ENCODE measurements around the gene DCLK2.

Gene DCLK2

DNA sequence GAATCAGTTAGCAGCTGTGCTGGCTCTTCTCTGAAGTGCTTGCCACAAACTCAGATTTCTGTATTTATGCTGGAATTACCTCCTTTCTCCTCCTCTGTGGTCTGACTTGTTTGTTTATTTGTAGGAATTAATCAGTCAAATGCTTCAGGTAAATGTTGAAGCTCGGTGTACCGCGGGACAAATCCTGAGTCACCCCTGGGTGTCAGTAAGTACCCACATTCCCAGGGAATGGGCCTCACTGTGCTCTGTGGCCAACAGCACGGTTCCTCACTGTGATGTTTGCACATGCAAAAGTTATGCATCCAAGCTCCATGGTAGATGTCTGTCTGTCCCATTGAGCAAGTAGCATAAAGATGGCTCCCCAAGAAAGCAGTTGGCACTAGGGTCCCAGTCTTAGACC is 169.9 kb downstream of the DCLK2 start:
- DNase-seq: peak; percentile 2

DNA sequence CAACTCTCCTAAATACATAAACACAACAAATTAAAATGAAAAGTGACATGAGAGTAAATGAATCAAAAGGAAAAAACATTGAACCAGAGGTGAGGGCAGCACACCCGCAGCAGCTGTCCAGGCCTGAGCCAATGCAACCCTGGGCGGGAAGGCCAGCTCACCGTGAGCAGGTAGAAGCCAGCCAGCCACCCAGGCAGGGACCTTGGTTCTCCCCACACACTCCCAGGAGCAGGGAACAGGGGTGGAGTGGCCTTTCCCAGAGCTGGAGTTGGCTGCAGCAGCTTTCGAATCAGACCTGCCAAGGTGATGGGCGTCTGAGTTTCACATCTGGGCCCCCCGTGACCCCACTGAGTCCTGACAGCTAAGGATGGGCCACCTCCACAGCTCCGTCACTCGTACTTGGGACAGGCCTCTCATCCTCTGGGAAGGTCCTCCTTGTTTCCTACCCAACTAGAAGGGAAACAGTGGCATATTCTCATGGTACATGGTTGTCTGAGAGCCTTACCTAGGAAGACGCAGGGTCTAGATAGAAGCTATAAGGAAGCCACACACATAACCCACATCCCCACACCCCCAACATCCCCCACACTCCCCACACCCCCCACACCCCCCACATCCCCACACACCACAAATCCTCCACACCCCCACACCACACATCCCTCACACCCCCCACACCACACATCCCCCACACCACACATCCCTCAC is 172.2 kb downstream of the DCLK2 start:
- DNase-seq: no peak

DNA sequence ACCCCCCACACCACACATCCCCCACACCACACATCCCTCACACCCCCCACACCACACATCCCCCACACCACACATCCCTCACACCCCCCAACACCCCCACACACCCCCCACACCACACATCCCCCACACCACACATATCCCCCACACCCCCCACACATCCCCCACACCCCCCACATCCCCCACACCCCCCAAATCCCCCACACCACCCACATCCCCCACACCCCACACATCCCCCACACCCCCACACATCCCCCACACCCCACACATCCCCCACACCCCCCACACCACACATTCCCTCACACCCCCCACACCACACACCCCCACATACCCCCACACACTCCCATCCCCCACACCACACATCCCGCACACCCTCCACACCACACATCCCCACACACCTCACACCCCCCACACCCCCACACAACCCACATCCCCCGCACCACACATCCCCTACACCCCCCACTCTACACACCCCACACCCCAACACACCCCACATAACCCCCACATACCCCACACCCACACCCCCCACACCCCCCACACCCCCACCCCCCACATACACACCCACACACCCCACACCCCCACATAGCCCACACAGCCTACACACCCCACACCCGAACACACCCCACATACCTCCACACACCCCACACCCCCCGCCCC is 172.9 kb downstream of the DCLK2 start:
- DNase-seq: no peak

DNA sequence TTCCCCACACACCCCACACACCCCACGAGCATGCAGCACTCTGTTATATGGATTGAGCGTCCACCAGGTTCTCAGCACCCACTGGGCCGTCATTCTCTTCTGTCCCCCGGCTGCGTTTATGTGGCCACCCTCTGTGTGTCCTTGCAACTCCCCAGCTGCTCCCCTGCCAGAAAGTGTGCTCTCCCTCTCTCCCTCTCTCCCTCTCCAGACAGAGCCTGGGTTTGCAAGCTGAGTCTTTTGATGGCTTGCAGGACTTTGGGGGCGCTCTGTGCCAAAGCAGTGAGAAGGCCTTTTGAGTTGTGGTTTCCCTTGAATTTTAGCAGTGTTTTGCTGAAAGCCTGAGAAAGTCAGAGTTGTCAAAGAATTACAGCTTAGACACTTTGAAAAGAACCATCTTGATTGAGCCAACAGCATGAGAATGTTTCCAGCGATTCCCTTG is 173.5 kb downstream of the DCLK2 start:
- no peak for DNase-seq

DNA sequence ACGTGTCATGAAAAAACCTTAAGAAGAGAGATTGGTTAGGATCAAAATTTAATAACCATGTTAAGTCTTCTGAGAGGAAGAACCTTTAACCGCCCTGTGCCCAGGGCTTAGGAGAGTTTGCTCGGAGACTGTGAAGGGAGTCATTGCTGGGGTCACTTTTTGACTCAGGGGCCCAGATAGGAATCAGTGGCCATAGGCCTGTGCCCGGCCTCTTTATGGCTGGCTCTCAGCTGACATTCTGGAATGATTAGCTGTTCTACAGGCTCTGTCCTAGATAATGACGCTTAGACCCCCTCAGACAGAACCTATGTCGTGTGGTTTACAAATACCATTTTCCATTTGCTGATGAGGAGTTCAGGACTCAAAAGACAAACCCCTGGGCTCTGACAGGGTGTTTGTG is 174.1 kb downstream of the DCLK2 start:
- no peak for DNase-seq

DNA sequence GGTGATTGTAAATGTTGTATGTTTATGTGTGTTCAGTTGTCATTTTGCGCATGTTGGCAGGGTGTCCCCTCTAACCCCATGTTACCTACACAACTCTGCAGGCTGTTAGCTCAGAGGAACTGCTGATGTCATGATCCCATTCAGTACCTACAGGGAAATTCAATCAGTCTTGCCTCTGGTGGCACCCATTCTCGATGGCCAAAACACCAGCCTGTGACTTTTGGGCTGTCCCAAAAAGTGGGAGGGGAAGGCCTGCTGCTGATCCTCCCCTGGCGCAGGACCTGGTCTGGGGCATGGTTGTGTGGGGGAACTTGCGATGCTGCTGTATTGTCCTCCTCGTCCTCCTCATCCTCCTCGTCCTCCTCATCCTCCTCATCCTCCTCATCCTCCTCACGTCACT is 174.5 kb downstream of the DCLK2 start:
- DNase-seq: no peak

DNA sequence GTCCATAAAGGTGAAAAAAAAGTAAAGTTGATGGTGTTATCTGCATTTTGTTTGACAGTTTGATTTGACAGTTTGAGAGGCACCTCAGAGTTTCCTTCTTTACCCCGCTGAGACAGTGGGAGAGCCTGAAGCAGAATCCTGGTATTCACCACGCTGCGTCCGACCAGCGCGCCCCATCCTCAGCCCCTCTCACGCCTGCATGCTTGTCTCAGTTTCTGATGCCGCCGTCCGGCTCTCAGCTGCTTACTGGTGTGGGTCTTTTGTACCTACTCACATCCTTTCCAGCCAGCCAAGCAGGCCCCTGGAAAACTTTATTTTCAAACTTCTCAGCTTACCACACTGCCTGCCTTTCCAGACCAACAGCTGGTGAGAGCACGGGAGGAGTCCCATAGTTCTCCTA is 175.2 kb downstream of the DCLK2 start:
- DNase-seq: no peak

DNA sequence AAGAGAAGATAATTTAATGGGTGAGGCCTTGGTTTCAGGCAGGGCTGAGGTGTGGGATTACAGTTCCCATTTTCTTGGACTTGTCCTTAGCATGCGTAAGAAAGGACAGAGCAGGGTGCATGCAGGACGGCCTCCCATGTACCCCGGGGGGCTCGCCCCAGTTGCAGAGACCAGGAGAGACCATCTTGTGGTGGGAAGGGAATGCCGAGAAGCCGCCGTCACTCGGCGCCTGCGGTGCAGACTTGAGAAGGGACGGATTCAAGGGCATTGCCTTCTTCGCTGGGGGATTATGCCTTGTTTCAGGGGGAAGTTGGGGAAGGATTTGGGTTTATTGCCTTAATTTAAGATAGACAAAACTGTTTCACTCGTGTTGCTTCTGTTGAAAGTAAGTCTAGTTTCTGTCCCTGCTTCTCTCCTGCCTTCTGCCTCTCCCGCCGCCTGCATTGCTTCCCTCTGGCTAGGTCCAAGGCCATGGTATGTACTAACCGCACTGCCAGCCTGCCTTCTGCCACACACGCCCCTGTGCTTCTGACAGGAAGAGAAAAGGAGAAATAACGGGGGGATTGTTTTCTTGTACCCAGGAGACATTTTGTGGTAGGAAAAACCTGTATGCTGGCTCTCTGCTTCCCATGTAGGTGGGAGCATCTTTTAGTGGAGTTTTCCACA is 175.9 kb downstream of the DCLK2 start:
- no peak for DNase-seq

DNA sequence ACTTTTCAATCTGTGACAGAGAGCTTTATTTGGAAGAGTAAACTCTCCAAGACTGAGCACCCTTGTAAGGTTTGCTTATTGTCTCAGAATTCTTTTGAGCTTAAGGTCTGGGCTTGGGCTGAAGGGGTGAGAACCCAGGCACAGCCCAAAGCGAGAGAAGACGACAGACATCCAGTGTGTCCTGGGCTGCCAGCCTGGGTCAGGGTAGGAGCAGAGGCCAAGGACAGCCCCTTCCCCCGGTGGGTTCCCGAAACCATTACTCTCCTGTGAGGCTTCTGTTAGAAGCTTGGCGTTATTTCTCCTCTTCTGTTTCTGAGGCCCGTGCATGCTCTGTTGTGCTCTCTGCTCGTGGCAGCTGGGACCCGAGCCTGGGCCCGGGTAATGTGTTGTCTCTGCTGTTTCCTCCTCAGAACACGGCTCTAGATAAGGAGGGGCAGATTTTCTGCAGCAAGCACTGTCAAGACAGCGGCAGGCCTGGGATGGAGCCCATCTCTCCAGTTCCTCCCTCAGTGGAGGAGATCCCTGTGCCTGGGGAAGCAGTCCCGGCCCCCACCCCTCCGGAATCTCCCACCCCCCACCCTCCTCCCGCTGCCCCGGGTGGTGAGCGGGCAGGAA is 177.5 kb downstream of the DCLK2 start:
- no peak for DNase-seq

DNA sequence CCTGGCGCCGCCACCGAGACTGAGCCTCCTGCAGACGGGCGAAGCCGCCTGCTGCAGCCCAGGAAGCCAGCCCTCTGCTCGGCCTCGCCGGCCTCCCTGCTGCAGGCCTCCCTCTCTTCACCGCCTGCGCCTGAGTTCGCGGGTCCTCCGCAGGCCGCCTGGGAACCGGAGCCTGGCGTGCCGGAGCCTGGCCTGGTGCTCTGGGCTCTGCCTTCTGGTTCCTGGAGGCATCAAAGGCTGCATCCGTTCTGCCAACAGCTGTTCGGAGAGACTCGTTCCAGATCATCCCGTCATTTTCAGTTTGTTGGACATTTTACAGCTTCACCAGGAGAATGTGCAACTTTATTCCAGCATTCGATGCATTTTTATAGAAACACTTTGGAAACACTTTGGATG is 178.0 kb downstream of the DCLK2 start:
- no peak for DNase-seq

DNA sequence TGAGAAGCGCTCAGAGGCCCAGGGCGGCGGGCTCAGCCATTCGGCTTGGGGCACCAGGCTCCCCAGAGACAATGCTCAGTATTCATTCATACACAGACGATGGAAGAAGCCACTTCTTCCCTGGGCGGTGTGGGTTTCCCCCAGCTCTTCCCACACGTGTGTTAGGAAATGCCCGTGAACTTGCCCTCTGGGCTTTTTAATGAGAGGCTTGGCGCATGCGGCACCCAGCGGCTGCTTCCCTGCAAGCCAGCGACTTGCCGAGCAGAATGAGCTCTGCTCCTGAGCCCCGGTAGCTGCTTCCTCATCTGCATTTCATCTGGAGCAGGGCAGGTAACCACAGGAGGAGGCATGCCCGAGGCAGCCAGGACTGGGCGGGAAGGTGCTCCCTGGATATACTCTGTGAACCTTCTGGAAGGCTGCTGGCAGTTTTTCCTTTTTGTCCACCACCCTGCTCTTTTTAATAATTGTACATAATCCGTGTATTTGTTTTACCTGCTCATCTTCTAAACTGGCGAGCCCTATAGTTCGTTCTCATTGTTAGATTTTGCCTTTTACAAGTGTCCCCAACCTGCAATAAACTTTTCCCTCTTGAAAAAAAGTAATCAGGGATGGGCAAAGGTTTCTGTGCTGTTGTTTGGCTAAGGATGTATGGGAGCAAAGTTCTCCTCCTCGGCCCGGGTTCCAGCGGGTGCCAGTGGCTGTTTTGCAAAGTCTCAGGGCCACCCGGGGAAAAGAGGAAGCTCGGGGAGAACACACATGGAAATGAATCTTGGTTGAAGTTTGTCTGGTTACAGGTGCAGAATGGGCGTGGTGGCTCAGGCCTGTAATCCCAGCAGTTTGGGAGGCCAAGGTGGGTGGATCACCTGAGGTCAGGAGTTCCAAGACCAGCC is 178.8 kb downstream of the DCLK2 start:
- DNase-seq: no peak

DNA sequence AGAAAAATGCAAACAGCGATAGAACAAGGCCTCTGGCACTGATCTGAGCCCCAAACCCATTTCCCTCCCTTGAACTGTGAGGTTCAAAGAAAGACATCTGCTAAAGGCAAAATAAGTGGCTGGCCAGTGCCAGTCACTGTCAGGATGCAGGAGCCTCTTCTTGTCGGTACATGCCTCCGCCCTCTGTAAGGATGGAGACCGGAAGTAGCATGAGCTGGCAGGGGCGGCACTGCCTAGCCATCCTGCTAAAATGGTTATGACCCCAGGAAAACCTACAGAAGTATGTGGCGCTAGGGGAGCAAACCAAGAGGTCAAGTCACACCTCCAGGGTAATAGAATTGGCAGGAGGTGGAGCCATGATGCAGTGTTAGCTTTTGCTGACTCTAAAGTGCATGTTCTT is 180.3 kb downstream of the DCLK2 start:
- no peak for DNase-seq

DNA sequence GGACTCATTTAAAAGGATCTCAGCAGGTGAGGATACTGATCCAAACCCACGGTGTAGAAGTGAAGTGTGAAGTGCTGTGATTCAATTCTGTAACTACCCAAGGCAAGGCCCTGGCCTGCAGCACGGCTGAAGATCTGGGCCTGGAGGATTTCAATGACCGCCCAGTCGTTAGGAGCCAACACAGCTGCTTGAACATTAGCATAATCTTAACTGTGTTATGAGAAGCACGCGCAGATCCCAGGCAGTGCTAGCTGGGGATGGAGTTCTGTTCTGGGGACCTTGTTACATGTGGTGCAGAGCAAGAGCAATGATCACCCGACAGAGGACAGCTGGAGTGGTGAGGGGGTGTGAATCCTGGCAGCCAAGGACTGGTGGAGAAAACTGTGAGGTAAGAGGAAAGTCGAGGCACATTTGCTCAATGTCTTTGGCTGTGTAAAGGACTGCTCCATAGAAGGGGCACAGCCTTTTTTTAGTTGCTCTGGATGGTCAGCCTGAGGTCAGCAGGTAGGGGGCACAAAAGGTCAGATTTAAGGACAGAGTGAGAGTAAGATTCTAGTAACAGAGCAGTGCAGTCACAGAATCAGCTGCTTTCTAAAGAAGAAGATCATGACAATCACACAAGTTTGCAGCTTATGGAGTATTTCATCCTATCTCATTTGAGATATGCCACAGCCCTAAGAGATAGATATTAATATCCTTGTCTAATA is 181.8 kb downstream of the DCLK2 start:
- DNase-seq: peak; percentile 81

DNA sequence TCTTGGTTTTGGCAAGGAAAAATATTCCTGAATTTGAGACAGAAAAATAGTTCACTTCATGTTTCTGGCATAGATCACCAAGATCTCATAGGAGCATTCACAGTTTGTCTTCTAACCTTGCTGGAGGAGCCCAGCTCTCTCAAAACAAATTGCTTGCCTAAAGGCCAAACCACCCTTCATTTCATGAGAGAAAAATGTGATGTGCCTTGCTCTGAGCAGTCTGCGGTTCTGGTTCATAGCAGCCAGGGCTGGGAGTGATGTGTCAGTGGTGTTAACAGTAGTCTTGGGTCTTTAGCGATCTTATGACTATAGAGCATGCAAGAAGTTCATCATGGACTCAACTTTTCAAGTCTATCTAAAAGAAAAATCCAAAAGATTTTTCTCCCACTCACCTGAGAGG is 183.3 kb downstream of the DCLK2 start:
- DNase-seq: no peak

DNA sequence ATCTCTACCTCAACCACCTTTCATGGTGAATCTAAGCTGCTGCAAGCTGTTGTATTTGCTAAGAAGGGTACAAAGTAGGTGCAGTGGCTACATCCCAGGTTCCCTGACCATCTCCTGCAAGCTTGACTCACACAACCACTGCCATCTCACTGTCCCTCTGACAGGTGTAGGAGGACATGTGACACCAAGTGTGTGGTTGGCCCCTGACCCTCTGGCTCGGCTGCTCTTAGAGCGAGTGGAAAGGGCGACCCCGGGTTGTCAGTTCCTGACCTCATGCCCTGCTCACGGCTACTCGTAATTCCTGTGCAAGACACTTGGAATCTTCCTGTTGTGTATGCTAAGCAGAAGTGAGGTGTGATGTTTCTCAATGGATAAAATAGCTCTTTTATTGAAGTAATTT is 184.4 kb downstream of the DCLK2 start:
- no peak for DNase-seq

DNA sequence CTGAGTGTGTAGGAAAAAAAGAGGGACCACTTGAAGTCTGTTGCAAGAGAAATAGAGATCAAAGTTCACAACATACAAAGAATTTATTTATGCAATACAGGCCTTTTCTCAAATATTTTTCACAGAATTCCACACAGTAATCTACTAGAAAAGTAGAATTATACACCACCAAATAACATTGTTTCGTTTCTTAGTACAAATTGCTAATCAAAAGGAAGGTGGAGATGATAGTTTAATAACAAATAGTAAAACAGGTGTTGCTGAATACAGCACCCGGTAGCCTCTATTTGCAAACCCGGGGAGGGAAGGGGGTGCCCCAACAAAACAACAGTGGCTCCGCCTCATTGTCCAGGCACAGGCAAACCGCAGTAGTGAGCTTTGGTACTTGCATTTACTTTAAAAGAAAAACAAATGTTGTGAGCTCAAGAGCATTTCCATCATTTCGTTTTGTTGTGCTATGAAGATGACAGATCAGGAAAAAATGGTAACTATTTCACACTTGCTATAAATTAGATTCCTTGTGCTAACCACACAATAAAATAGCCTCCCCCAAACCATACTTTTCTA is 186.4 kb downstream of the DCLK2 start:
- DNase-seq: no peak

DNA sequence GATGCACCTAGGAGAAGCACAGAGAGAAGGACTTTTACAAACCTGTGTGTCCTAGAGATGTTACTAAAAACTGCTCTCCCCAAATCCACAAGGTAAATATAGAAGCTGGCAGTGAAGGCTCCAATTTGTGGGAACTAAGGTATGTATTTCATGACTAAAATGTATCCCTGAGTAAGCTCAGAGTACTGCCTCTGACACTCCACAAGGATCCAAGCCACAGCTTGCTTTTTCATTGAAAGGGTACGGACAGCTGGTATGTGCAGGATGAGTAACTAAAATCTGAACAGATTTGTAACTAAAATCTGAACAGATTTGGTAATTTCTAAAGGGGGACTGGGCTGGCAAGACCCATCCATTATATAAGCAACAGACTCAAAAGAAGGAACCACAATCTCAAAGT is 187.6 kb downstream of the DCLK2 start:
- no peak for DNase-seq

DNA sequence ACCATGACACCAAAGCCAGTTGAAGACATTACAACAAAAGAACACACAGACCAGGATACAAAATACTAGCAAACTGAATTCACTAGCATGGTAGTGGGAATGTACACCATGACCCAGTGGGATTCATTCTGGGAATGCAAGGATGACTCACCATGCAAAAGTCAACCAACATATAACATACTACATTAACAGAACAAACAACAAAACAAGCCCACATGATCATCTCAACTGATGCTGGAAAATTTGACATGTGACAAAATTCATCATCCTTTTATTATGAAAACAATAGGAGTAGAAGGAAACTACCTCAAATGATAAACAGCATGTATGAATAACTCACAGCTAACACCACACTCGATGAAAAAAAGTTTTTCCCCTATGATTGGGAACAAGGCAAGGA is 190.2 kb downstream of the DCLK2 start:
- DNase-seq: no peak

DNA sequence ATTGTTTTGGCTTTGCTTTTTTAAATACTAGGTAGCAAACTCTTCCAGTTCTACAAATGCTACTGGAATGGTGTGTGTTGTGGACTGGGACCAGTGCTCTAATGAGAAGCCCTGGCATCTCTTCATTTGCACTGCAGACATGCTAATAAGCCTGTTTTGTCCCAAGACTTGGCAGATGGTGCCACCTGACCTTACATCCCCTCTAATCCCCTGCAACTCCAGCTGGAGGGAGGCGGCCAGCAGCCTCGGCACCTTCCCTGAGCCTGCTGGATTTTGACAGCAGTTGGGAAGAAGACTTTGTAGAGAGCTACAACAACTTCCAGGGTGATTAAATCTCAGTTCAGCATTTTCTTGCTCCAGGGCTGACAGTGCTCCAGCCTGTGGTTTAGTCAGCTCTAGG is 200.0 kb downstream of the DCLK2 start:
- peak; percentile 97 for DNase-seq

DNA sequence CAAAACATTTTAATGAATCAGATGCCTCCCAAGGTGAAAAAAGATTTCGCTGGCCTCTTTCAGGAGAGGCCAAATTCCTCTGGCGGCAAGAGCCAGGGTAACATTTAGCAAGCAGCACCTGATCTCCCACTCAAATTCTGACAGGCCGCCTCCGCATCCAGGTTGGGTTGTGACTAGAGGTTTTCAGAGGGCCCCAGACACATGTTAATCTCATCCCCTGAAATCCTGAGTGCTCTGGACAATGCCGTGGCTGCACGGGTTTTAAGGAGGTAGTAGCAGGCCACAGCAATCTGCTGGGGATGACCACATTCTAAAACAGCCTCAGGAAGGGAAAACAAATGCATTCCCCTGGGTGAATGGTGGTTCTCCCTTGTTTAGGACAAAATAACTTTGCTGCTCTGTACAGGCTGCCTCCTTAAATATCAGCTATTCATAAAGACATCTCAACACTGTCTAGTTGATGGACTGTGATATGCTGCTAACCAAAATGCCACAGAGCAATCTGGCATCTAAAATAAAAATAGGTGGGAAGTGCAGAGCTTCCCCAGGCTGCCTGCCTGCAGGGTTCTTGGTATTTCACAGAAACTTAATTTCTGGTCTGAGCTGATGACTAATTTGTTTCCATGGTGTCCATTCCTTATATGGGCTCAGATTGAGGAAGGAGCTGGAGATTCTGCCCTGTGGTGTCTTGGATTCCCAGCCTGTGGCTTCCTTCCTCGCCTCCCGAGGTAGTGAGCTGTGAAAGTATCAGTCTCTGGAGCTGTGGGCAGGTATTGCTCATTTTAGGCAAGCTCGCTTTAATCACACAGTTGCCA is 202.0 kb downstream of the DCLK2 start:
- DNase-seq: peak; percentile 73

DNA sequence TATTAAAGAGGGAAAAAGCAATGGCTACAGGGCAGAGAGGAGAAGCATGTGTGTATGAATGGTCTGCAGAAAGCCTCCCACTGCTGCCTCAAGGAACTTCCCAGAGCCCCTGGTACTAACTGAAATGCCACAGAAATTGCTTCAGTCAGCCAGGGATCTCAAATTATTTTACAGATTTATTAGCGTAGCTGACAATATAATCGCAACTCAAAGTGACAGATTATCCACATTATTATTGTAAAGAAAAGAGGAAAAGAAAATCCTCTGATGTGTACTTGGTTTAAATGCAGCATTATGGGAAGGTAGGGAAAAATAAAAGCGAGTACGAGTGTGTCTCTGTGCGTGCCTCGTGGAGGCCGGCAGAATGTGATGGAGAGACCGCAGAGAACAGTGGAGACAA is 202.7 kb downstream of the DCLK2 start:
- DNase-seq: no peak
